ENCODE measurements around the gene THOC6.
A peak's percentile ranks its signal among the peaks of the same experiment; 100 is the strongest.

The THOC6 gene

DNA sequence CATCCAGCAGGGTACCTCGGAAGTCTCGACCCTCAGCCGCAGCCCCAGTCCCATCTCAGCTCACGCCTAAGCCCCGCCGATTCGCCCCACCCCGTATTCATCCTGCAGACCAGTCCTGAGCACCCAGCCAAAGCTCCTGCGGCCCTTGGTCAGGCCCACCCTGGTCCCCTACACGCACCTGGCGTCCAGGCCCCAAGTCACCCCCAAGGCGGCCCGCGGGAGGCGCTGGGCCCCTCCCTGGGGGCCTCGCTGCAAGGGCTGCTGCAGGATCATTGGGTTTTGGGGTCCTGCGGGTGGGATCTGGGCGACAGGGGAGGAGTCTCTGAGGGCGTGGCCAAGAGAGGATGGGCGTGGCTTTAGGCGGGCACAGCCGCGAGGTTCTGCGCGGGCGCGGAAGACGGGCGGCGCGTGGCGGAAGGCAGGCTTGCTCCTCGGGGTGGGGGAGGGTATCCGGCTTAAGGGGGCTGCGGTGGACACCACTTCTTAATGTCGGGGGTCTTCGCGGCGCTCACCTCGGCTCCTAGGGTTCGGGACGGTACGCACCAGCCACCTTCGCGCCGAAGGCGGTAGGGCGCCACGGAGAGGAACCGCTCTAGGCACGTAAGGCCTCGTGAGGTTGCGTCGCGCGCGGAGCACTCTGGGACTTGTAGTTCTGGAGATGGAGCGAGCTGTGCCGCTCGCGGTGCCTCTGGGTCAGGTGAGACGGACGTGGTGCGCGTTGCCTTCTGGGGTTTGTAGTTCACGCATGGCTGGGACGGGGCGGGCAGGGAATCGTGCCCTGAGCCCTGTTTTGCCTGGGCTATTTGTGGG lies at the start of gene THOC6, which contains the start of gene HCFC1R1:
TSS of gene THOC6 (plus strand) at position 367 of the 810 bp plus-strand sequence. CDS start at position 659, 292 bp downstream.
TSS of gene HCFC1R1 (minus strand) at position 274 of the 810 bp plus-strand sequence. CDS start at position 273, 1 bp downstream.
- peak; percentile 92 to 95 for DNase-seq (ENCODE audit: low read depth in 2 of 2)

DNA sequence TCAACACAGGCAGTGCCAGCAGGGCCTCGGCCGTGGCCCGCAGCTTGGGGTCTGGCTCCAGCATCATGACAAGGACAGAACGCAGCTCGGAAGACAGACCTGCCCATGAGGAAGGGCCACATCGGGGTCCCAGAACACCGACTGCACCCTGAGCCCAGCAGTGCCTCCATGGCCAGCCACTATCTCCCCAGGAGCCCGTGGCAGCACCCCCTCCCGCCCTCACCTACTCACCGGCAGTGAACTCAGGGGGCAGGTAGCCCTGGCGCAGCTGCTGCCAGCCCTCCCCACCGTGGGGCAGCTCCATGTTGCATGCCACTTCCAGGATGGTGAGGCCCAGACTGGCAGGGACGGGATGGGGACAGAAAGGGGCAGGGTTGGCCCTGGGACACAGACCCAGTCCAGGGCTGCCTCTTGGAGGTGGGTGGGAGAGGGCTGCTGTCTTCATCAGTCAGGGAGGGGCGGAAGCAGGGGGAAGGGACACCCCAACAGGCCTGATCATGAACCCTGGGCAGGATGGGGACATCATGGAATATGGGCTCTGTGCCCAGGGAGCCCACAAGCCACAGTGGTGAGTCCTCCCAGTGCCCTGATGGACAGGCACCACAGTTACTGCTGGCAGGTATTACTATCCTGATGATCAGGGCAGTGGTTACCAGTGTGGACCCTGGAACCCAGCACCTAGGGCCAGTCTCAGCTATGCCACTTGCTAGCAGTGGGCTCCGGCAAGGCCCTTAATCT lies 49.3 kb upstream of the THOC6 start:
- no peak for DNase-seq (ENCODE audit: low read depth in 2 of 2)

DNA sequence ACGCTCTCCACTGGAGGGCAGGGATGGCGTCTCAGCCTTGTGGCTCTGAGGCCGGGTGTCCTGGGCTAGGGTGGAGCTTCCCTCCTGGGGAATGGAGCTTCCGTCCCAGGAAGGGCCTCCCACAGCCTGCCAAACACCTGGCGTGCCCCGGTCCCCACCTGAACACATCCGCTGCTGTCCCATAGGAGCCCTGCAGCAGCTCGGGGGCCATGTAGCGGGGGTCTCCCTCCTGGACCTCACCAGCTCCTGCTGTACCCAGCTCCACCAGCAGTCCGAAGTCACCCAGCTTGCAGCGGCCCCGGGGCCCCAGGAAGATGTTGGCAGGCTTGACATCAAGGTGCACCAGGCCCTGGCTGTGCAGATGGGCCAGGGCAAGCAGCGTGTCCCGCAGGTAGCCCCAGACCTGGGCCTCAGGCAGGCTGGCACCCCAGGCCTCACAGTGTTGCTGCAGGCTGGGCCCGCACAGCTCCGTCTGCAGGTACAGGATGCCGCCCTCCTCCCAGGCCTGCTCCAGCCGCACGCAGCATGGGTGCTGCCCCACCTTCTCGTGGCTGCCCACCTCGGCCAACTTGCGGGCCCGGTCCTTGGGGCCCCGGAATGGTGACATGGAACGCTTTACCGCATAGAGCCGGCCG lies 48.6 kb upstream of the THOC6 start:
- no peak for DNase-seq (ENCODE audit: low read depth in 2 of 2)

DNA sequence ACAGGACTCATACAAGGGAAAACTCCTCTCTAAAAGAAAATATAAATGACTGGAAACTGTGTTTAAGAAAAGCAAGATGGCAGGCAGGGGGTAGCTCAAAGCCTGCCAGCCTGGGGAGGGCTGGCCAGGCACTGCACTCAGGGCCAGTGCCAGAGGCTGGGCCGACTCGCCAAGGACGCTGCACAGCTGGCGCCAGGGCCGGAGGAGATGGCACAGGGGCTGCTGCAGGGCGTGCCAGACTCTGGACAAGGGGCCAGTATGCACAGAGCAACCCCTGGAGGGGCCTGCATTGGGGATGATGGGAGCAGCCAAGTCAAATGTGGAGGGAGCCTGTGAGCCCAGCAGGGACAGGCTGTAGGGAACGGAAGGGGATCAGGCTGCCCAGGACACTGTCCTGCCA lies 47.6 kb upstream of the THOC6 start:
- DNase-seq (ENCODE audit: low read depth in 2 of 2) = no peak

DNA sequence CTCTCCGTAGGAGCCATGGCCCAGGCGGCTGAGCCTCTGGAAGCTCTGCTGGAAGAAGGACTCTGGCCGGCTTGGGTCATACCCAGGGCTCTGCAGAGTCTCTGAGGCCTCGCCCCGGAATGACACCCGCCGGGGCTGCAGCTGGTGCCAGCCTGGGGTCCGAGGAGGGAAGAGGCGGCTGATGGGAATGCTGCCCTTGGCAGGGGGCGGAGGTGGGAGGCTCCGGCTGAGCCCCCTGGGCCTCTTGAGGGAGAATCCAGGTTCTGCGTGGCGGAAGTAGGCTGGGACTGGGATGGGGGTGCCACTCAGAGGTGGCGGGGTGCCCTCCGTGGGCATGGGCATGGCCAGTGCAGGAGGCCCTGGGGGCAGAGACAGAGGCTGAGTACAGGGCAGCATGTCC lies 47.2 kb upstream of the THOC6 start:
- DNase-seq (ENCODE audit: low read depth in 2 of 2) = no peak

DNA sequence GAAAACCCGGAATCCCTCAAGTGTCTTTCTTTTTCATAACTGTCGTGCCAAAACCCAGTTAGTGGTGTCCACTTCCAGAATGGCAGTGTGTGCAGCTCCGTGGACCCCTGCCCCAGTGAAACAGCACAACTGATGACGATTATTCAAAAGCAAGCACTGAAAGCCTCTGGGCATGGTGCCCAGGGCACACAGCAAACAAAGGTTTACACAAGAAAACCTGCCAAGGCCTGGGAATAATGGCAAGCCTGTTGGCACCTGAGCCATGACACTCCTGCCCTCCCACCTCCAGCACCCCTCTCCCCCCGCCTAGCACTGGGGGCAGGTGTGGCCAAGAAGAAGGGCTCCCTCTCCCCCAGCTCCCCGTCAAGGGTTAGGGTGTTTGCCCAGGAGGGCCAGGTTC lies 46.4 kb upstream of the THOC6 start:
- no peak for DNase-seq (ENCODE audit: low read depth in 2 of 2)

DNA sequence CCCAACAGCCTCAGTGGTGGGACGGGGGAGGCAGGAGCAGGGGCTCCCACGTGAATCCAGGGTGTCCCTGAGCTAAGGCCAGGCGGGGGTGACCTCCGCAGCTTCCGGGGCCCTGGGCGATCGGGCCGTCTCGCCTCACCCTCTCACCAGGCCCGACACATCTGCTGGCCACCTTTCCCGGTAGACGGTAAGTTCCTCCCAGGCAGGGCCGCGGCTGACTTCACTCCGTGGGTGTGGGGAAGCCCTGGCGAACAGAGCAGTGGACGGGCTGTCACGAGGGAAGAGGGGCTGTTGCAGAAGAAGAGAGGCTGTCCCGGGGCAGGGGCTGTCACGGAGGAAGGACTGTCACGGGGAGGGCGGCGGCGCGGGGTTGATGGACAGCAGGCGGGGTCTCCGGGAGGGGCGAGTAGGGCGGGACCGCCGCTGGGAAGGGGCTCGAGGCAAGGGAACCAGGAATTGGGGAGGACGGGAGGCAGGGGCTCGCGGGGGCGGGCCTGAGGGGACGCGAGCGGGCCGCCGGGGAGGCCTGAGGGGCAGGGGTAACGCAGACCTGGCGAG lies 44.1 kb upstream of the THOC6 start:
- DNase-seq (ENCODE audit: low read depth in 2 of 2) = no peak

DNA sequence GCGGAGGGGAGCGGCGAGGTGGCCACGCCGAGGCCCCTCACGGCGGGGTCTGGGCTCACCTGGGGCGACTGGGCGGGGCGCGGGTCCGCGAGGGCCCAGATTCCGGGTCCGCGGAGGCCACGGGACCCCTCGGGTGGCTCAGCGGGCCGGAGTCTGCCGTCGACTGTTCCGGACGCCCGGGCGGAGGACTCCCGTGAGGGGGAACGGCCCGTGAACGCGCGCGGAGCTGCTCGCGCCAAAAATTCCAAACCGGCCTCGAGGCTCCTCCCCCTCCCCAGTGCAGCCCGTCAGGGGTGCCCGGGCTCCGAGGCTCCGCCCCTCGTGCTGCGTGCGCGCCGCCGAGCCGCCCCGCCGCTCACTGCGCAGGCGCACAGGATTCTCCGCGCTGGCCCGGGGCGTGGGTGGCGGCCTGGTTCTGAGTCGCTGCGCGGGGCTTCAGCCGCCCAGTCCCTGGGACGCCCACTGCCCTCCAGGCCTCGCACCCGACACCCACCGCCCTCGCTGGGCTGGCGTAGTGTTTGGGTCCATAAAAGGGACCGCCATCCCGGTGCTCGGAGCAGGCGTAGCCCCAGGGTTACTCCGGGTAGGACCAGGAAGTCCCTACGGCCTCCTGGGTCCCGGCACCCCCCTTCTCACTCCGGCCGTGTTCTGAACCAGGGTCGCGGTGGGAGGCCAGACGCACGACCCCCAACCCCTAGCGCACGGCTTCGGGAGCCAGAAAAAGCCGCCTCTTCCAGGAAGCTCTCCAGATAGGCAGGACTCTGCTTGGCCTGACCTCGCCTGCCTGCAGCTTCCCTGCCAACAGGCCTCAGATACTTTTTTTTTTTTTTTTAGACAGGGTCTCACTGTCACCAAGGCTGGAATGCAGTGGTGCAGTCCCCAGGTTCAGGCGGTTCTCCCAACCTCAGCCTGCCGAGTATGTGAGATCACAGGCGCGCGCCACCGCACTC lies 43.3 kb upstream of the THOC6 start, which contains the start of gene PKMYT1:
TSS of gene PKMYT1 (minus strand) at position 220 of the 950 bp plus-strand sequence. CDS start 789 bp downstream, outside the sequence.
- DNase-seq (ENCODE audit: low read depth in 2 of 2) = peak; percentile 88 to 95

DNA sequence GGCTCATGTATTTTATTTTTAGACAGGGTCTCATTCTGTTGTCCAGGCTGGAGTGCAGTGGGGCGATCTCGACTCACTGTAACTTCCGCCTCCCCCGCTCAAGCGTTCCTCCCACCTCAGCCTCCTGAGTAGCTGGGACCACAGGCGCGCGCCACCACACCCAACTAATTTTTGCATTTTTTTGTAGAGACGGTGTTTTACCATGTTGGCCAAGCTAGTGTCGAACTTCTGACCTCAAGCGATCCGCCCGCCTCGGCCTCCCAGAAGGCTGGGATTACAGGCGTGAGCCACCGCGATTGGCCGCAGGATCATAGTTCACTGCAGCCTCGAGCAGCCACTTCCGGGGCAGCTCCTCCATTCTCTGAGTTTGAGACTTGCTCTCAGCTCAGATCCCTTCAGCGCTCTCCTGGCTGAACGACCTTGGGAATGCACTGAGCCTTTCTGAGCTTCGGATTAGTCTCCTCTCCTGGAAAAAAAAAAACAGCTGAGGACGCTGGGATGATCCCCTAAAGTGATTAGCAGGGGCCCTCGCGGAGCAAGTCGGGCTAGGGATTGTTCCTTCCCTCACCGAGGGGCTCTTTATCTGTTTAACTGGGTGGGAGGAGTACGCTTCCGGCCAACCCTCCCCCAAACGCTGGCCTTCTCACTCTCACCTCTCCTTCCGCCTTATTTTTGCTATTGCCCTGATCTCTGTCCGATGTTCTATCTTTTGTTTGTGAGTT lies 42.5 kb upstream of the THOC6 start:
- DNase-seq (ENCODE audit: low read depth in 2 of 2) = no peak

DNA sequence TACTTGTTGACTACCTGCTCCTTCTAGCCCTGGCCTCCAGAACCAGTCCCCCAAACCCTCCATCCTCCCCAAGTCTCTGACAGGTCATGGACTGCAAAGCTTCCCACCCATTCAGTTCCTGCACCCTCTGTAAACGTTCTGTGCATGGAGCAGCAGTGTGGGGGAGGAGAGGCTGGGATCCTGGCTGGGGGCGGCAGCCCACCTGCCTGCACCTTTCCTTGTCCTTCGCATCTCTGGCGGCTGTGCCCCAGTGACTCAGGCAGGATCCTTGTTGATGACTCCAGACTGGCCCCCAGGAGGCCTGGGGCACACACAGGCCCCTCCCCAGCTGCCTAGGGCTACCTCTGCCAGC lies 42.0 kb upstream of the THOC6 start:
- DNase-seq (ENCODE audit: low read depth in 2 of 2) = no peak

DNA sequence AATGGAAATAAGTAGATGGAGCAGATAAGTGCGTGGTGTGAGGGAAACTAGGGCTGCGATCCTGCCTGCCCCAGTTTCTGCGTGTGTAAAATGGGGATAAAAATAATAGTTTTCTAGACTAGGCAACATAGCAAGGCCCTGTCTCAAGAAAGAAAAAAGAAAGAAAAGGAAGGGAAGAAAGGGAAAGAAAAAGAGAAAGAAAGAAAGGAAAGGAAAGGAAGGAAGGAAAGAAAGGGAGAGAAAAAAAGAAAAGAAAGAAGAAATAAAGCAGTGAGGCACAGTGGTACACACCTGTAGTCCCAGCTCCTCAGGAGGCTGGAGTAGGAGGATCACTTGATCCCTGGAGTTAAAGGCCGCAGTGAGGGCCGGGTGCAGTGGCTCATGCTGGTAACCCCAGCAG lies 41.4 kb upstream of the THOC6 start:
- DNase-seq (ENCODE audit: low read depth in 2 of 2) = no peak

DNA sequence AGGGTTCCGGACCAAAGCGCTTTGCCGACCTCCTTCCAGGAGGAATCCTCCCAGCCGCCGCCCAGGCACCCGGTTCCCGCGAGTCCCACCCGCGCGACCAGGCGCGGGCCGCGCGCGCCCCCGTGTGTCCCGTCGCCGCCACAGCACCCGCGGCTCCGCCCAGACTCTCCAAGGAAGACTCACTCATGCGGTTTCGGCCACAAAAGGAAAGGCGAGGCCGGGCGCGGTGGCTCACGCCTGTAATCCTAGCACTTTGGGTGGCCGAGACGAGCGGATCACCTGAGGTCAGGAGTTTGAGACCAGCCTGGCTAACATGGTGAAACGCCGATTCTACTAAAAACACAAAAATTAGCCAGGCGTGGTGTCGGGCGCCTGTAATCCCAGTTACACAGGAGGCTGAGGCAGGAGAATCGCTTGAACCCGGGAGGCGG lies 40.1 kb upstream of the THOC6 start:
- DNase-seq (ENCODE audit: low read depth in 2 of 2) = peak; percentile 54 to 76

DNA sequence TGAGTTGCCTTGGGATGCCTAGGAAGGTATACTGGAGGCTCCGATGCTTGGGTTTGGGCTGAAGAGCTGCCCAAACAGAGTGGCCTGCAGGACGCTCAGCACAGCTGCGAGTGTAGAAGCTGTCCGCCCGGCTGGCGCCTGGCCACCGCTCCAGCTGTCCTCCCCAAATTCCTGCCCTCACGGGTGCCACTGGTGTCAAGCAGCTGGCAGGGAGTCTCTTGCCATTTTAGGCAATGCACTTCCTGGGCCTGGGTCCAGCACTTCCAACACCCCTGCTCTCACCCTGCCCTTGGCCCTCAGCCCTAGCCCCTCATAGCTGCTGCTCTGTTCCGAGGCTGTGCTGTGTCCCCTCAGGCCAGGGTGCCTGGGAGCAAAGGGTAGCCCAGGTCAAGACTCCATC lies 38.4 kb upstream of the THOC6 start:
- no peak for DNase-seq (ENCODE audit: low read depth in 2 of 2)

DNA sequence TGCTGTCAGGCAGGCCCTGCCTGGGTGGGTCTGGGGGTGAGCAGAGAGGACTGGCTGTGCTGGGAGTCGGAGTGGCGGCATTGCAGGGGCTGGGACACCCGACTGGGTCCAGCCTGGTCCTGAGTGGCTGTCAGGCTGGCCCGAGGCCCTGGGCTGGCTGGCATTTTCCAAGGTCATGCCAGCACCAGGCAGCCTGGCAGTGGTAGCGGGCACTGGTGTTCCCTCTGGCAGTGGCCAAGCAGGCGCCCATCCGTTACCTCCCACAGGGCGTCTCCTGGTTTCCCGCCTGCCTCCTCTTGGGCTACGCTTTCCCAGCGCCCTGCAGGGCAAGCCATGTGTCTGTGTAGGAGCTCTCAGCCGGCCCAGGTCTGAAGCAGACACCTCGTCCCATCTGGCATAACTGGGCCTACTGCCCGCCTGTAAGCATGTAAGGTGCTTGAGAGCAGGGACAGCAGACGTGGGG lies 37.9 kb upstream of the THOC6 start:
- DNase-seq (ENCODE audit: low read depth in 2 of 2) = no peak

DNA sequence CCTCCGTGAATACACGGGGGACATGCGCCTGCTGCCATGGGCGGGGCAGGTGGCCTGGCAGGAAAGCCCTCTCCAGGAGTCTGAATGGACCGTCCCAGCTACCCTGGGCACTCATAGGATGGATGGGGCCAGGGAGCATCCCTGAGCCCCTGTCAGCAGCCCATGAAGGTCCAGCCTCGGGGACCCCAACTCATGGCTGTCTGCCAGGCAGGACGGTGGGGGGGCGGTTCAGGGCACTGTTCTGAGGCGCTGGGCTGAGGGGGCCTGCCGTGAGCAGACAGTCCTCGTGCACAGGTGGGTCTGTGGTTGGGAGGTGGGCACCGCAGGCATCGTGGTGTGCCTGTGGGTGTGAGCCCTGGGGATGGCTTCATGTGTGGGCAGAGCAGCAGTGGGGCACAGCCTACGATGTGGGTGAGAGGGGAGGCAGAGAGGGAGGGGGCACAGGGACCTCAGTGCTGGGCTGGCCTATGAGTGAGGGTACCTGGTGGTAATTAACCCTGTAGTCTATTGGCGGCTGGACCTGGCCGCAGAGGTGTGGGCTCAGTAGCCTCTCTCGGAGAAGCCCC lies 37.1 kb upstream of the THOC6 start:
- DNase-seq (ENCODE audit: low read depth in 2 of 2) = no peak

DNA sequence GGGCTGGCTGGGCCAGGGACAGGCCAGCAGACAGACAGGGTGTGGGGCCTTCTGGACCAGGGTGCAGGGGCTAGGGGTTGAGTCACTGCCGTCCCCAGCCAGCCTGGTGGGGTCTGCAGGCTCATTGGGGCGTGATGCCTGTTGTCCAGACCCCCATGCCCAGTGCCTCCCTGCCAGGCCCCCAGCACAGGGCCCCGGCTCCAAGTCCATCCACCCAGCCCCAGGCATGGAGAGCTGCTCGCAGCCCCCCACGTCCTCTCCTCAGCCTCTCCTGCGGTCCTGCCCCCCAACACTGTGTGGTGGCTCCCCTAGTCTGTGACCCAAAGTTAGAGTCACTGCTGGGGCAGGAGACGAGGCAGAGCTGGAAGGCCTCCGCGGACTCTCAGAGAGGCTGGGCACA lies 36.5 kb upstream of the THOC6 start:
- no peak for DNase-seq (ENCODE audit: low read depth in 2 of 2)

DNA sequence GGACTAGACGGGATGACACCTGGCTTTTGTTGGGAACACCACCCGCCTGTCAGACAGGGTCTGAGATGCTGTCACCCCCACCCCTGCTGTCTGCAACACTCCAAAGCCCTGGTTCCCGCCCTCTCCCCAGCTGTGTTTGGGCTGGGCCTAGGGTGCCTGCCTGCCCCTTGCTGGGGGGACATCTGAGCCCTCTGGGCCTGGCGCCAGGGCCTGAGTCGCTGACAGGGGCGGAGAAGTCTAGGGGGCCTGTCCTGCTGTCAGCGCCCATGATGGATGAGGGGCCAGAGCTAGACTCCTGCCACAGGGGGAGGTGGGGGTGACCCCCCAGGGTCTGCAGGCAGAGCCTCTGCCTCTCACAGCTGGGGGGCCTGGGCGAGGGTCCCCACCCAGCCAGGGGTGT lies 36.0 kb upstream of the THOC6 start:
- no peak for DNase-seq (ENCODE audit: low read depth in 2 of 2)

DNA sequence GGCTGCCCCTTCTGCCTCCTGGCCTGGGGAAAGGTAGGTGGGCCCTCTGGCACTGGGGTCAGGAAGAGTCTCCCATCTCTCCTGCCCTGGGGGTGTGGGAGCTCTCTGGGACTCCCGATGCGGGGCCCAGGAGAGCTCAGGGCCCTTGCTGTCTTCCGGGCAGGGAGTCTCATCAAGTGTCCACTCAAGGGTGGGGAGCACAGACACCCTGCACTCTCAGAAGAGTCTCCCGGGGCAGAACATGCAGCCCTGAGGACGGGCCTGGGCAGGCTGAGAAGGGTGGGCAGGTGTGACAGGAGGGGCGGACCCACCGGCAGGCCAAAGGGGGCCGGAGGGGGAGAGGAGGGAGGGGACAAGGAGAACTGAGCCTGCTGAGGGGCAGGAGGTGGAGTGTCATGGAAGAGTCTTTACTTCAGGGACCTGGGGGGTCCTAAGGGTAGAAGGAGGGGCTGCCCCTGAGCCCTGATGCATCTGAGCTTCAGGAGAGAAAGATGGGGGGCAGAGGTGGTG lies 35.2 kb upstream of the THOC6 start:
- no peak for DNase-seq (ENCODE audit: low read depth in 2 of 2)

DNA sequence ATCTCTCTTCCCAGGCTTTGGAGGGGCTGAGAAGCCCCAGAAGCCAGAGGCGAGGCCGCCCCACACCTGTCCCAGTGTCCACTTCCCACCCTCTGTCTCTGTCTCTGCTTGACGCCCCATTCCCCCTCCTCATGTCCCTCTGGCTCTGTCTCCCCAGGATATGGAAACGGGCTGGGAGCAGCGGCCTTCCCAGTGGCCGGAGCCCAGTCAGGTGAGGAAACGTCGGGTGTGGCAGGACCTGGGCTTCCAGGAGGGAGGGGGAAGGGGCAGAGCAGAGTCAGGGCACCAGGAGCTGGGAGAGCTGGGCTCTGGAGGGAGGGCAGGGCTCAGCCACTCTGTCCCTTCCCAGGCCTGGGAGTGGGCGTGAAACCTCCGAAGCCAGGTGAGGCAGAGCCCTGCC lies 32.9 kb upstream of the THOC6 start:
- no peak for DNase-seq (ENCODE audit: low read depth in 2 of 2)

All from stimulated activated CD4-positive, alpha-beta T cell treated with anti-CD3 and anti-CD28 coated beads, Interleukin-12 subunit alpha, Interleukin-12 subunit beta, amount 100 ng/mL, for 24 hours (primary cell).